GM21528 (cell line): Measurements from ENCODE around the gene PROX2.

ENCODE experiments used
- ATAC-seq: cut with Tn5 transposase; IDR thresholded peaks from one replicate; pipeline ENCODE4 v1.9.1; 2021; ENCODE audit warnings: mild to moderate bottlenecking, moderate library complexity; ENCODE audit not compliant: unreplicated experiment, low FRiP score

The PROX2 gene

GRCh38 chr14:74852922-74853530, 22.9 kb downstream of the PROX2 start:
- no peak for ATAC-seq

GRCh38 chr14:74848768-74849167, 27.2 kb downstream of the PROX2 start:
- ATAC-seq: no peak

- ATAC-seq: no peak
Measured at GRCh38 chr14:74846968-74847665, 28.8 kb downstream of the PROX2 start.

GRCh38 chr14:74846168-74846567, 29.8 kb downstream of the PROX2 start:
- no peak for ATAC-seq

- ATAC-seq: no peak
Measured at GRCh38 chr14:74843653-74844052, 32.3 kb downstream of the PROX2 start.

- ATAC-seq: peak; percentile 70
Measured at GRCh38 chr14:74841230-74842207, 34.4 kb downstream of the PROX2 start.

GRCh38 chr14:74840603-74841030, 35.3 kb downstream of the PROX2 start:
- peak; percentile 38 for ATAC-seq

- no peak for ATAC-seq
Measured at GRCh38 chr14:74838166-74838565, 37.8 kb downstream of the PROX2 start.

- ATAC-seq: no peak
Measured at GRCh38 chr14:74836251-74836960, 39.5 kb downstream of the PROX2 start.

- ATAC-seq: no peak
Measured at GRCh38 chr14:74835645-74836250, 40.2 kb downstream of the PROX2 start.

- ATAC-seq: no peak
Measured at GRCh38 chr14:74834692-74835392, 41.1 kb downstream of the PROX2 start.

GRCh38 chr14:74832849-74833248, 43.1 kb downstream of the PROX2 start:
- ATAC-seq: no peak

GRCh38 chr14:74829251-74829650, 46.7 kb downstream of the PROX2 start:
- ATAC-seq: no peak

- no peak for ATAC-seq
Measured at GRCh38 chr14:74826574-74826973, 49.4 kb downstream of the PROX2 start.
